ENCODE measurements around the gene NRSN1.

NRSN1 gene, protein sequence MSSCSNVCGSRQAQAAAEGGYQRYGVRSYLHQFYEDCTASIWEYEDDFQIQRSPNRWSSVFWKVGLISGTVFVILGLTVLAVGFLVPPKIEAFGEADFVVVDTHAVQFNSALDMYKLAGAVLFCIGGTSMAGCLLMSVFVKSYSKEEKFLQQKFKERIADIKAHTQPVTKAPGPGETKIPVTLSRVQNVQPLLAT

DNA sequence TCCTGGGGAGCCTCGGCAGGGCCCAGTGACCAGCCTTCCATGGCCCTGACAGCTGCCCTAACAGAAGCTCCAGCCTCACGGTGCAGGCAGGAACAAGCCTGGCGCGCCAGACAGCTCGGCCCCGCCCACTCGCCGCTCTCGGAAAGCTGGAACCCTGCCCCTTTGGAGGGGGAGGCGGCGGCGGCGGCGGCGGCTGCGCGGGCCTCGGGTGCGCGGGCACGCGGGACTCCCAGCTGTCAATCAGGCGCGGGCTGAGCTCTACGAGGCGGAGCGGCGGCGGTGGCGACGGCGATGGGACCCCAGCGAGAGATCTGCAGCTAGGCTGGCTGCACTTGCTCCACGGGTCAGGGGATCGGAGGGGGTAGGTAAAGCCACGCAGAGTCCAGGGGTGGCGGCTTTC is at the start of gene NRSN1:
Gene NRSN1, plus strand, starts transcription at position 236 of the 400 bp plus-strand sequence. CDS start 8,113 bp downstream, outside the sequence.
- DNase-seq (ENCODE audit: low read depth in 2 of 2): no peak

GRCh38 chr6:24078200-24078599 is 47.8 kb upstream of the NRSN1 start:
- DNase-seq (ENCODE audit: low read depth in 2 of 2): no peak

DNA sequence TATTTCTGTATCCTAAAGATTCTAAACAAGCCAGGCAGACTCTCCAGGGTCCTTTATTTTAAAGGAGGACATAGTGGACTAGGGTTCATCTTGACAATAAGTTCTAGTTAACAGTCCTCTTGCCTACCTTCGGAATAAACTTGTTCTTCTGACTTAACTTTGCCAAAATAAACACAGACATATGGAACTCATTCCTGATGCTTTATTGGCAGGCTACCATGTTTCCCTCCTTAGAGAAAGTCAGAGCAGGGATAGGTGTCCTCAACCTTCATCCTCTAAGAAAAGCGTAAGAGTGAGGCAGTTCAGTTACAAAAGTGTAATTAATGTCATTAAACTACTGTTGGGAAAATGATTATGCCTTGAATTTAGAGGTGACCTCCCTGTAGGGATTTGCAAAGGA is 46.9 kb upstream of the NRSN1 start:
- DNase-seq (ENCODE audit: low read depth in 2 of 2): no peak

DNA sequence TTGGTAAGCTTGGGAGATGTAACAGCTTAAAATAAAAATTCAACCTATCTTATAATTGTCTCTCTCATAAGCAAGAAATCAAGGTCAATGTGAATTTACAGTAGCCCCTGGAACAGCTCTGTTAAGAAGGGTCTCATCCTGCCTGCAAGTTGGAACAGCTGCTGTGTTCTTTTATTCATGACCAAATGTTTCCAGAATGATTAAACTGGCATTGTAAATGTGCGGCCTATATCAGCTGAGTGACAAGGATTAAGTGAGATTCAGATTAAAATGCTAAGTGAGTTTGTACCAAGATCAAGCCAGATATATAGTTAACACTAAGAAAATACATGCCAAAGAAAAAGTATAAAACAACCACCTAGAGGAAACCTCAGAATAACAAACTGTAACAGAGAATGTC is 45.3 kb upstream of the NRSN1 start:
- no peak for DNase-seq (ENCODE audit: low read depth in 2 of 2)

DNA sequence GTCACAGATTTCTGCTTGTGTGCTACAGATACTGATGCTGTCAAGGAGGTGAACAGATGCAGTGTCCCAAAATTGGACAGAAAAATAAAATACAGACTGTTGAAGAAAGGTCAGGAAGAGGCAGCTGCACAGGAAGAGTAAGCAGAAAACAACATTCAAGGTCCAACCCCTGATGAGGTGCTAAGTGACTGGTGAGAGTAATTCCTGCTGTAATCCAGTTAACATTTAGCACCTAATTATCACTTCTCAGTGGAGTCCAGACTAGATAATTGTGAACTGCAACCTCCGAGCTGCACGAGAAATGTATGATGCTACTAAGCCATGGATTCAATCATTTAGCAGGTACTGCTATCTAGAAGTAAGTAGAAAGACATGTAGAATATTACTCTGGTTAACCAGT is 36.3 kb upstream of the NRSN1 start:
- DNase-seq (ENCODE audit: low read depth in 2 of 2): no peak

DNA sequence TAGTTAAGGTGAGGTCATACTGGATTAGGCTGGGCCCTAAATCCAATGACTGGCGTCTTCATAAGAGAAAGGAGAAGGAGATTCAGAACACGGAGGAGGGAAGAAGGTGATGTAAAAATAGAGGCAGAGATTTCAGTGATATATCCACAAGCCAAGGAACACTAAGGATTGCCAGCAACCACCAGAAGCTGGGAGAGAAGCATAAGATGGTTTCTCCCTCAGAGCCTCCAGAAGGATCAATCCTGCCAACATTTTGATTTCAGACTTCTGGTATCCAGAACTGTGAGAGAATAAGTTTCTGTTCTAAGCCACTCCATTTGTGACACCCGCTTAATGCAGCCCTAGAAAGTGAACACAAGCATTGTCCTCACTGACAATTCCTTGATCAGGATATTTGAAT is 33.6 kb upstream of the NRSN1 start:
- no peak for DNase-seq (ENCODE audit: low read depth in 2 of 2)

DNA sequence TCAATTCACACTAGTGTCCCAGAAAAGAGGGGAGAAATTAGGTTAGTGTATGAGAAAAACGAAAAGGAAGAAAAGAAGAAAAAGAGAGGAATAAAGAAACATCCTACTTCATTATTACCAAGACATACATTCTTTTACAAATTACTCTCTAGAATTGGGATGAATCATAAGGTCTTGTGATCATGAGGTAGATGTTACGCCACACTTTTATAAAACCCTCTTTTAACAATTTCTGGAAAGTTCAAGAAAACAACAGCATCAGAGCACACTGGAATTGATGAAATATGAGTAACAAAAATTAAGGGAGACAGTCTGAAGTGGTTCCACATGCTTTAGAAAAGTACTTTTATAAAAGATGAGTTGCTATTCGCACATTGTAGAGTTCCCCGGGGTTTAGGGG is 32.6 kb upstream of the NRSN1 start:
- DNase-seq (ENCODE audit: low read depth in 2 of 2): no peak

GRCh38 chr6:24099181-24099580 is 26.8 kb upstream of the NRSN1 start:
- no peak for DNase-seq (ENCODE audit: low read depth in 2 of 2)

DNA sequence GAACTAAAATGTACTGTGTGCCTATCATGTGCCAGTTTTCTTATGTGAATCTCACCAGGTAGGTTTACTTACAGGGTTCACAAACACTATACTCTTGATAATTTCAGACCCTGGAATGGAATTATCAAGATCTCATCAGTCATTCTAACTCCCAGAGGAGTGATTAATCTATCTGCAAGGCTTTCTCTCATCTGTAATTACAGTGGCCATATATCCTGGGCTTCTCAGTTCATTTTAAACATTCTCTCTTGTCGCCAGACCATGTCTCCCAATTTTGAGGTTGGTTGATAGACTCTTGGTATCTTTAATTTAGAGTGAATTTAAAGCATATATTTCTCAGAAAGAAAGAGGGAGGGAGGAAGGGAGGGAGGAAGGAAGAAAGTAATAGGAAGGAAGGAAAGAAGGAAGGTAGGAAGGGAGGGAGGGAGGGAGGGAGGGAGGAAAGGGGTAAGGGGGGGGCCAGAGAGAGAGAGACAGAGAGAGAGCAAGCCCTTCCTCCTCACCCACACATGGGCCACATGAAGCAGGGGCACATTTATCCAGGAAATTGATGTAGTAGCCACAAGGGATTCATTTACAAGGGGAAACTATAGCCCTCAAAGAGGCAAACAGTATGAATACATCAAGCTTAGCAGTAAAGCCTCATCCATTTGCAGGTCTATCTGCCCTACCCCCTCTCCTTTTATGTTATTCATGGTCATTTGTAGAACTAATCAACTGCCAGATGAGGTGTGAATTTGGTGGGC is 25.8 kb upstream of the NRSN1 start:
- no peak for DNase-seq (ENCODE audit: low read depth in 2 of 2)

GRCh38 chr6:24100770-24101155 is 25.3 kb upstream of the NRSN1 start:
- no peak for DNase-seq (ENCODE audit: low read depth in 2 of 2)

DNA sequence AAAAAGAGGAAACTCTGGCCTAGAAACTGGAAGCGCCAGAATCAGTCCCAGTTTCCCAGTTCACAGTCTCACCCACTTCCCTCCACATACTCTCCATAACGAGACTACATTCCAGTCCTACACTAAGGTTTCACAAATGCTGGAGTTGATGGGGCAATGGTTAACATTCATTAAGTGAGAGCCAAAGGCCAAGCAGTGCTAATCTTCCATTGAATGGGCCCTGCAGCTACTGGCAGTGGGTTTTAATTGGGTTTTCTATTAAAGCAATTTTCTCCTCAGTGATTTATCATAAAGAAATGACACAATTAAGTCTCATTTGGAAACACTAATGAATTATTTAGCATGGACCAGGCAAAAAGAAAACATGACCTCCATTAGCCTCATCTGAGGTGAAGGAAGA is 20.8 kb upstream of the NRSN1 start:
- DNase-seq (ENCODE audit: low read depth in 2 of 2): no peak

GRCh38 chr6:24106291-24106690 is 19.7 kb upstream of the NRSN1 start:
- no peak for DNase-seq (ENCODE audit: low read depth in 2 of 2)

GRCh38 chr6:24107294-24107693 is 18.7 kb upstream of the NRSN1 start:
- DNase-seq (ENCODE audit: low read depth in 2 of 2): no peak

- DNase-seq (ENCODE audit: low read depth in 2 of 2): no peak
These were observed 18.0 kb upstream of the NRSN1 start for GRCh38 chr6:24108056-24108455.

DNA sequence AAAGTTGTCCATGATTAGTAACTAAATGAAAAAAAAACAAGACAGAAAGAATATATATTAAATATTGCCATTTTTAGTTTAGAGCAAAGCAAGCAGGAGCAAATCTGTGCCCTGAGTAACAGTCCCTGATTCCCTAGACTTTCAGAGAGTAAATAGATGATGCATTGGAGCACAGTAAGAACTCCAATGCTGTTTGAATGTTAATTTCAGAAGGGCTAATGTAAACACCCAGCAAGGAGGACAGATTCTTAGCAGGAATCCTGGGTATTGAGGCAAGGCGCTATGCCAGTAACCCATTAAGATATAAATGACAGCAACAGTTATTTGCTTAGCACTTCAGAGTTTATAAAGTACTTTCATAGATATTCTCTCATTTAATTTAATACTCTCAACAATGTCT is 15.6 kb upstream of the NRSN1 start:
- DNase-seq (ENCODE audit: low read depth in 2 of 2): no peak

DNA sequence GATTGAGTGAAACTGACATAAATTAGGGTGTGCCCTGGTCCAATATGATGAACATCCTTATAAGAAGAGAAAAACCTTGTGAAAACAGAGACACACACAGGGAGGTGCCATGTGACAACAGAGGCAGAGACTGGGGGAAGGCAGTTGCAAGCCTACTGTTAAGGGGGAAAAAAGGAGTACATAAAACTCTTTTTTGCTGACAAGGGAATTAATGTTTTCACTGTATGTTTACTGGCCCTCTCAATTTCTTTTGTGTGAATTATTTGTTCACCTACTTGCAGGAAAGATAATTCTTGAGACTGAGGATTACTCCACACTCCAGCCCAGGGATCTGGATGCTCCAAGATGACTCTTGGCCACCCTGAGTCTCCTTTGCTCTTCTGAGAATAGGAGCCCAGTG is 12.1 kb upstream of the NRSN1 start:
- no peak for DNase-seq (ENCODE audit: low read depth in 2 of 2)

DNA sequence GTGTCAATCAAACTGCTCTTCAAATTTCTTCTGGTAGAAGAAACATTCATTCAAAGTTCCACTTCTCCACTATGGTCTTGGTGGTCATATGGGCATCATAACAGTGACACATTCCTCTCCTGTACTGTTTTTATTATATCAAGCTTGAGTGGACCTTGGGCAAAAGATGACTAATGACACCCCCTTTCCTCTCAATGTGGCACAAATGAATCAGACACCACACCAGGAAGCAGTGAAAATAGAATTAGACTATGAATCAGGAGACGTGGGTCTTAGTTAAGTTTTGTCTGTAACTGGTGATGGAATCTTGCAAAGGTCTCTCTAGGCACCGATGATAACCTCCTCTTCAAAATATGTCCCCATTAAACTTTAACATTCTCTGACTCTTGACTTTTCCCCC is 9.0 kb upstream of the NRSN1 start:
- DNase-seq (ENCODE audit: low read depth in 2 of 2): no peak

DNA sequence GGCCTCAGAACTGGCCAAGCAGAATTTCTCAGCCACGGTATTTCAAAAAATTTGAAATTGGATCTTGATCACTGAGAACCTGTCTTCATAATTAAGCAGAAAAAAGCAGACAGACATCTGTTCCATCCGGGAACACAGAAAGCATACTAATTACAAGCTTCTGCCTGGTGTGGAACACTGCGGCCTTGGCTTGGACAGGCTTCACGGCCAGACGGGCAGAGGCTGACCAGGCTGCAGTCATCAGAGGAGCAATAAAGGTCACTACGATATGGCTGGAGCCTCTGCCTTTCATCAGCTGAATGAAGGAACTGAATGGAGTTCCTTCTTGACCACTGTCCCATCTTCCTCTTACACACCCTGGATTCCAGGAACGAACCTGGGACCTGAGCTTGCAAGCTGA is 3.9 kb upstream of the NRSN1 start:
- no peak for DNase-seq (ENCODE audit: low read depth in 2 of 2)

DNA sequence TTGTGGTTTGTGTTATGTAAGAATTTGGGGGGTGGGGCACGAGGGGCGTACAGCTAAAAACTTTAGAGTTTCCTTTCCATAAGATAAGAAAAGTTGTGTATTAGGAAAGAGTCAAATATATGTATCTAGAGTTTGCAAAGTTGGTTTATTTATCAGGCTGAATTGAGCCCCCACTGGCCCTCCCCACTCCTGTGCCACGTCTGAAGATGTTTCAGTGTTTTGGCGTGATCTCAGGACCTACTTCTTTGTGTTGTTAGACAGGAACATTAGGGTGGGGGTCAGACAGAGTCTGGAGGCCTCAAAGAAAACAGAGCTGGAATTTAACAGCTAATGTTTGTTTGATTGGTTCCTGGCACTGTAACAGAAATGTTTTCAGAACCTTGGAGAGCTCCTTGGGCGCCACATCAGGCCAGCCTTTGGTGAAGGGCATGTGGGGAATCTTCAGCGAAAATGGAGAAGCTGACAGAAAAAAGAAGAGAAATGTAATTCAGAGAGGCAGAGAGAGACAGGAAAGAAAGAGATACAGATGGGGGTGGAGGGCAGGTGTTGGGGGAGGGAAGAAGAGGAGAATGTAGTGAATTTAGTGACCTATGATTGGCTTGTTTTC is 674 bp downstream of the NRSN1 start:
- DNase-seq (ENCODE audit: low read depth in 2 of 2): no peak

- no peak for DNase-seq (ENCODE audit: low read depth in 2 of 2)
These were observed 1.3 kb downstream of the NRSN1 start for GRCh38 chr6:24127316-24127715.

DNA sequence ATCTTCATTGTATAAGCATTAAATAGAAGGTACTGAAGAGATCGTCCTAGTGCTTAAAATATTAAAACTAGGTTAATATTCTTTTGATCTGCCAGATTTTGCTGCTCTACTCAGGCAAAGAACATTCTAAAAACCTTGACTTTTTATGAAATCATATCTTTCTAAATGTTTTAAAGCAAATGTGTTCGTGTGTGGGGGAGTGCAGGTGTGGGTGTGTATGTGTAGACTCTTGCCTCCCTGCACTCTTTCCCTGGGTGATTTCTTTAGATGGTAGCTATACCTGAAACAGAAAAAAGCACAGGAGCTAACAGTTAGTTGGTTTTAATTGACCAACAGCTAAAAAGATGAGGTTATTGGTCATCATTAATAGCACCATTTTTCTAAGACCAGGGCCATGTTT is 5.7 kb downstream of the NRSN1 start:
- no peak for DNase-seq (ENCODE audit: low read depth in 2 of 2)

- no peak for DNase-seq (ENCODE audit: low read depth in 2 of 2)
These were observed 13.1 kb downstream of the NRSN1 start for GRCh38 chr6:24139080-24139479.

DNA sequence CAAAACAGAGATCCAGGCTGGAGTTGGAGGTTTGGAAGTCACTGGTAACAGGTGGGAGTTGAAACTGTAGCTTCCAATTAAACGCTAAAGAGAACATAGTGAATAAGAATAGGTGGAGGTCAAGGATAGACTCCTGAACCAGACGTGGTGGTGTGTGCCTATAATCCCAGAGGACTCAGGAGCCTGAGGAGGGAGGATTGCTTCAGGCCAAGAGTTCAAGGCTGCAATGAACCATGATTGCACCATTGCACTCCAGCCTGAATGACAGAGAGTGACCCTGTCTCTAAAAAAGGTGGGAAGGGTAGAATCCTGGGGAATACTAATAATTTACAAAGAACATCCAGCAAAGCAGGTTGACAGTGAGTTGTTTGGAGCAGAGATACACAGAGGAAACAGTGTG is 13.6 kb downstream of the NRSN1 start:
- no peak for DNase-seq (ENCODE audit: low read depth in 2 of 2)

All from stimulated activated CD8-positive, alpha-beta memory T cell treated with anti-CD3 and anti-CD28 coated beads, Interleukin-2, amount 100 ng/mL, for 48 hours (primary cell).